Endometrial microvascular endothelial cells (primary cell): ENCODE results near the gene ALG12. TPM values are rescaled to one million over a fixed set of nuclear protein-coding genes. Genes with fewer than 3 reads are reported as not detected.
"Not testable (repeated sequence)": the region's sequence is repeated elsewhere in the genome, so short reads cannot be mapped to it uniquely, and the experiment has no call there.

Experiments
- in situ Hi-C: cut with HindIII; loops from 2 replicates; pipeline ENCODE4 v1.10.0; 2017; ENCODE audit warnings: low sequenced_read_pairs, low pct_unique_long_range_greater_than_20kb; ENCODE audit errors: inconsistent ontology term
- total RNA-seq: library from RNA; depleted of rRNA; stranded (reverse); fragments of >200 nt; gene quantifications from one replicate; pipeline ENCODE4 v1.2.3, GENCODE V29; 2015; ENCODE audit errors: inconsistent ontology term

ALG12 gene
- total RNA-seq, 1 donor from 2014 or later, result 20.1 TPM

- in situ Hi-C loops, result no loop called here
Observed at GRCh38 chr22:49861642-49862495, 56.4 kb downstream of the ALG12 start.

GRCh38 chr22:49858827-49859226 lies 59.4 kb downstream of the ALG12 start:
- in situ Hi-C loops, result no loop called here

- in situ Hi-C loops, result no loop called here
Observed at GRCh38 chr22:49856766-49857618, 61.2 kb downstream of the ALG12 start.

GRCh38 chr22:49856343-49856742 lies 61.9 kb downstream of the ALG12 start:
- in situ Hi-C loops, result no loop called here

GRCh38 chr22:49855251-49855911 lies 62.9 kb downstream of the ALG12 start:
- in situ Hi-C loops, result no loop called here

GRCh38 chr22:49853981-49854831 lies 64.0 kb downstream of the ALG12 start:
- in situ Hi-C loops, result no loop called here

- in situ Hi-C loops, result no loop called here
Observed at GRCh38 chr22:49852898-49853894, 65.0 kb downstream of the ALG12 start, which contains the start of gene ZBED4. Gene ZBED4, plus strand, starts transcription at chr22:49853844. Its CDS starts 29,819 bp downstream, at chr22:49883663.

- in situ Hi-C loops, result not testable (repeated sequence)
Observed at GRCh38 chr22:49852568-49852897, 65.7 kb downstream of the ALG12 start.

GRCh38 chr22:49850959-49851802 lies 67.1 kb downstream of the ALG12 start:
- in situ Hi-C loops, result no loop called here

Other genes with a start within 250 kb of the ALG12 start
- gene BRD1, start 90.6 kb downstream of the ALG12 start, total RNA-seq, result 16.1 TPM
- gene ZBED4, start 64.6 kb downstream of the ALG12 start, total RNA-seq, result 13.1 TPM
- 55.8 TPM for gene CRELD2, start 196 bp upstream of the ALG12 start, total RNA-seq
- 45.4 TPM for gene PIM3, start 42.3 kb upstream of the ALG12 start, total RNA-seq
- gene IL17REL, start 94.3 kb upstream of the ALG12 start, total RNA-seq, result not detected
- not detected for gene TTLL8, start 139.9 kb upstream of the ALG12 start, total RNA-seq
- gene MLC1, start 167.0 kb upstream of the ALG12 start, total RNA-seq, result not detected
- gene MOV10L1, start 171.6 kb upstream of the ALG12 start, total RNA-seq, result 6.1 TPM